ENCODE data around the gene SCMH1.
"Not testable (repeated sequence)": the region's sequence is repeated elsewhere in the genome, so short reads cannot be mapped to it uniquely, and the experiment has no call there.

SCMH1 gene

GRCh38 chr1:41233708-41234107 is 8.4 kb downstream of the SCMH1 start:
- no peak for DNase-seq (ENCODE audit: low read depth)
- TF ChIP-seq CTCF (conservative IDR thresholded peaks at IDR 0.05; ENCODE audit: low read depth, low read length), result no peak
- H3K4me3 ChIP-seq (ENCODE audit: low read depth, low read length), result no peak overlapping the region

GRCh38 chr1:41232305-41232704 is 9.8 kb downstream of the SCMH1 start:
- TF ChIP-seq CTCF (conservative IDR thresholded peaks at IDR 0.05; ENCODE audit: low read depth, low read length), result no peak
- H3K4me3 ChIP-seq (ENCODE audit: low read depth, low read length), result no peak overlapping the region
- DNase-seq (ENCODE audit: low read depth), result no peak

GRCh38 chr1:41230656-41231055 is 11.4 kb downstream of the SCMH1 start:
- TF ChIP-seq CTCF (conservative IDR thresholded peaks at IDR 0.05; ENCODE audit: low read depth, low read length), result no peak
- no peak for DNase-seq (ENCODE audit: low read depth)
- no peak overlapping the region for H3K4me3 ChIP-seq (ENCODE audit: low read depth, low read length)

GRCh38 chr1:41229219-41229618 is 12.9 kb downstream of the SCMH1 start:
- not testable (repeated sequence) for DNase-seq (ENCODE audit: low read depth)

GRCh38 chr1:41226815-41227434 is 15.2 kb downstream of the SCMH1 start:
- TF ChIP-seq CTCF (conservative IDR thresholded peaks at IDR 0.05; ENCODE audit: low read depth, low read length), result no peak
- no peak for DNase-seq (ENCODE audit: low read depth)
- H3K4me3 ChIP-seq (ENCODE audit: low read depth, low read length), result no peak overlapping the region

More at GRCh38 chr1:41229219-41229618, 12.9 kb downstream of the SCMH1 start:
- H3K4me3 ChIP-seq (ENCODE audit: low read depth, low read length), result not testable (repeated sequence)

- no peak for DNase-seq (ENCODE audit: low read depth)
- no peak for TF ChIP-seq CTCF (conservative IDR thresholded peaks at IDR 0.05; ENCODE audit: low read depth, low read length)
- no peak overlapping the region for H3K4me3 ChIP-seq (ENCODE audit: low read depth, low read length)
Measured at GRCh38 chr1:41225495-41225894, 16.6 kb downstream of the SCMH1 start.

GRCh38 chr1:41222496-41222895 is 19.6 kb downstream of the SCMH1 start:
- H3K4me3 ChIP-seq (ENCODE audit: low read depth, low read length), result no peak overlapping the region
- TF ChIP-seq CTCF (conservative IDR thresholded peaks at IDR 0.05; ENCODE audit: low read depth, low read length), result no peak
- DNase-seq (ENCODE audit: low read depth), result peak; percentile 57
